HepG2 (cell line): Measurements from ENCODE around the gene GLCE. TPM values are rescaled to one million over a fixed set of nuclear protein-coding genes. Genes with fewer than 3 reads are reported as not detected.

ENCODE experiments used
- ATAC-seq: fragments of 200-7000 bp; cut with Tn5 transposase; 3 replicates; pipeline ENCODE4 v1.9.1; 2020; ENCODE audit warnings: mild to moderate bottlenecking, moderate library complexity
- BruUV-seq: library from RNA; stranded (reverse); fragments of 400-500 nt; replicated peaks from 2 replicates; lab custom pipeline; 2021; lab: Mats Ljungman, UMichigan
- CTCF ChIA-PET: fragments of 300-600 bp; formaldehyde crosslinking; extraction: SDS; loops from one replicate; lab custom pipeline; 2021; ENCODE audit warnings: low total read pairs, inconsistent platforms, low intra/inter-chr PET ratio; lab: Yijun Ruan, JAX
- POLR2A ChIA-PET: fragments of 350-600 bp; sonication (Branson Sonifier 250); formaldehyde crosslinking; loops from one replicate; lab custom pipeline; 2020; ENCODE audit warnings: antibody characterized with exemption, inconsistent platforms; lab: Yijun Ruan, JAX
- DNase-seq: peaks from one replicate; pipeline ENCODE4 v3.0.0-alpha.2; 2015; ENCODE audit warnings: low spot score
- FAIRE-seq: peaks from 3 replicates; lab custom pipeline; 2011; peaks lifted over from hg19 to GRCh38; lab: Jason Lieb, UNC
- H2AFZ ChIP-seq: one replicate; pipeline ENCODE4 v1.6.1; 2011; ENCODE audit warnings: low read length, inconsistent platforms
- H3K27ac ChIP-seq: fragments of 300-600 bp; 3 replicates; pipeline ENCODE4 v1.8.0; 2011; ENCODE audit warnings: mixed run types, mild to moderate bottlenecking, mixed read lengths, low read length, inconsistent platforms; ENCODE audit not compliant: insufficient read depth; ENCODE audit errors: extremely low read length
- H3K27me3 ChIP-seq, 2 experiments: fragments of 200-600 bp in 1 of 2; 2 replicates in 1 of 2; 3 replicates in 1 of 2; pipeline versions ENCODE4 v1.6.0 to v1.8.0; 2011; ENCODE audit warnings: low read length in 2 of 2, mild to moderate bottlenecking in 2 of 2, moderate library complexity in 2 of 2, inconsistent platforms in 1 of 2; ENCODE audit not compliant: insufficient read depth in 2 of 2, control insufficient read depth in 1 of 2
- H3K36me3 ChIP-seq, 2 experiments: fragments of 200-600 bp in 1 of 2; replicated peaks in 1 of 2; 2 replicates in 1 of 2; 3 replicates in 1 of 2; pipeline versions ENCODE4 v1.5.1 to v1.8.0; 2011; ENCODE audit warnings: low read length in 2 of 2, inconsistent platforms in 1 of 2; ENCODE audit not compliant: insufficient read depth in 2 of 2, control insufficient read depth in 1 of 2
- H3K4me1 ChIP-seq: 2 replicates; pipeline ENCODE4 v1.5.1; 2012; ENCODE audit warnings: low read length, inconsistent platforms; ENCODE audit not compliant: insufficient read depth
- H3K4me2 ChIP-seq: 2 replicates; pipeline ENCODE4 v1.6.0; 2011; ENCODE audit warnings: low read depth, low read length, inconsistent platforms
- H3K4me3 ChIP-seq, 3 experiments: fragments of 200-600 bp in 1 of 3; sonication (generic), shearing (Covaris generic) in 1 of 3; replicated peaks in 1 of 3; 2 replicates each; pipeline ENCODE4 v1.5.1; 2011 to 2016; ENCODE audit warnings: low read length in 3 of 3, inconsistent platforms in 2 of 3, low read depth in 2 of 3, mild to moderate bottlenecking in 2 of 3, control low read depth in 1 of 3, mixed read lengths in 1 of 3; ENCODE audit not compliant: insufficient read depth in 1 of 3
- H3K79me2 ChIP-seq: one replicate; pipeline ENCODE4 v1.6.1; 2011; ENCODE audit warnings: low read length, inconsistent platforms; ENCODE audit not compliant: insufficient read depth
- H3K9ac ChIP-seq: 2 replicates; pipeline ENCODE4 v1.6.0; 2011; ENCODE audit warnings: mild to moderate bottlenecking, low read depth, low read length, inconsistent platforms; ENCODE audit not compliant: insufficient read depth
- H3K9me3 ChIP-seq: 2 replicates; pipeline ENCODE4 v1.5.1; 2012; ENCODE audit warnings: mild to moderate bottlenecking, low read length
- H4K20me1 ChIP-seq: 2 replicates; pipeline ENCODE4 v1.6.0; 2011; ENCODE audit warnings: inconsistent platforms, mild to moderate bottlenecking, low read length, moderate library complexity; ENCODE audit not compliant: insufficient read depth
- CBX1 ChIP-seq: IDR thresholded peaks from one replicate; pipeline ENCODE4 v1.6.1; 2016; ENCODE audit warnings: antibody characterized with exemption, low read depth
- CEBPG ChIP-seq: IDR thresholded peaks from 2 replicates; pipeline ENCODE4 v1.6.1; 2016
- KLF16 ChIP-seq, 2 experiments: sonication (generic) in 1 of 2; formaldehyde crosslinking in 1 of 2; IDR thresholded peaks; 2 replicates each; pipeline versions ENCODE4 v1.6.1 to v1.8.0; 2016 to 2023; ENCODE audit warnings: missing genetic modification reagents in 2 of 2, missing compliant biosample characterization in 1 of 2
- MAFF ChIP-seq: IDR thresholded peaks from 2 replicates; pipeline ENCODE4 v1.6.1; 2011; ENCODE audit warnings: low read depth, low read length, improper control_type of control experiment
- MAFK ChIP-seq, 2 experiments: IDR thresholded peaks in 1 of 2; conservative IDR thresholded peaks in 1 of 2; 2 replicates each; pipeline ENCODE4 v1.6.1; 2011; ENCODE audit warnings: improper control_type of control experiment in 2 of 2, low read length in 2 of 2
- MED13 ChIP-seq: sonication (generic); formaldehyde crosslinking; IDR thresholded peaks from 2 replicates; pipeline ENCODE4 v1.5.0; 2020; ENCODE audit warnings: missing genetic modification reagents
- MXD4 ChIP-seq: IDR thresholded peaks from 2 replicates; pipeline ENCODE4 v1.6.1; 2016; ENCODE audit warnings: mild to moderate bottlenecking, missing biosample characterization, missing genetic modification reagents
- TCF7L2 ChIP-seq: IDR thresholded peaks from 2 replicates; pipeline ENCODE4 v1.6.1; 2011; ENCODE audit warnings: mild to moderate bottlenecking, low read depth, low read length, moderate library complexity
- WGBS: methylation state at CpG from one replicate; pipeline ENCODE4 v1.1.6; 2017; ENCODE audit warnings: low lambda C conversion rate; 5-methylcytosine and 5-hydroxymethylcytosine counted together
- in situ Hi-C: cut with HindIII; loops from 2 replicates; pipeline ENCODE4 v1.10.0; 2017; ENCODE audit warnings: low pct_unique_long_range_greater_than_20kb; ENCODE audit not compliant: extremely low pct_ligation_motif_present
- intact Hi-C: fragments of 100-400 bp; cut with micrococcal nuclease; formaldehyde crosslinking; loops from one replicate; pipeline ENCODE4 v1.10.0; 2022; ENCODE audit not compliant: unreplicated experiment
- polyA plus RNA-seq, 8 experiments: library from polyadenylated mRNA; depleted of rRNA in 3 of 8; stranded (reverse) in 7 of 8; unstranded in 1 of 8; fragments of >200 nt; fragmentation: Illumina TruSeq in 4 of 8; extraction: Trizol in 4 of 8; gene quantifications; 2 replicates each; pipeline versions ENCODE4 v1.2.1 to v1.2.3, GENCODE V29; 2011 to 2016; ENCODE audit warnings: low read depth in 4 of 8, missing spikeins in 1 of 8, mixed read lengths in 1 of 8; ENCODE audit not compliant: insufficient read depth in 1 of 8
- total RNA-seq, 5 experiments: library from RNA; depleted of rRNA; stranded (reverse); fragments of >200 nt; fragmentation: Illumina TruSeq; extraction: Trizol; gene quantifications; 2 replicates each; pipeline ENCODE4 v1.2.3, GENCODE V29; 2016; ENCODE audit warnings: low read depth in 1 of 5

Gene GLCE
- total and polyA plus RNA-seq, 2 of the 13 experiments (the other 11 are each of a cell fraction or from before 2014, with no cell fraction given): 12.9 to 23.4 TPM

DNA sequence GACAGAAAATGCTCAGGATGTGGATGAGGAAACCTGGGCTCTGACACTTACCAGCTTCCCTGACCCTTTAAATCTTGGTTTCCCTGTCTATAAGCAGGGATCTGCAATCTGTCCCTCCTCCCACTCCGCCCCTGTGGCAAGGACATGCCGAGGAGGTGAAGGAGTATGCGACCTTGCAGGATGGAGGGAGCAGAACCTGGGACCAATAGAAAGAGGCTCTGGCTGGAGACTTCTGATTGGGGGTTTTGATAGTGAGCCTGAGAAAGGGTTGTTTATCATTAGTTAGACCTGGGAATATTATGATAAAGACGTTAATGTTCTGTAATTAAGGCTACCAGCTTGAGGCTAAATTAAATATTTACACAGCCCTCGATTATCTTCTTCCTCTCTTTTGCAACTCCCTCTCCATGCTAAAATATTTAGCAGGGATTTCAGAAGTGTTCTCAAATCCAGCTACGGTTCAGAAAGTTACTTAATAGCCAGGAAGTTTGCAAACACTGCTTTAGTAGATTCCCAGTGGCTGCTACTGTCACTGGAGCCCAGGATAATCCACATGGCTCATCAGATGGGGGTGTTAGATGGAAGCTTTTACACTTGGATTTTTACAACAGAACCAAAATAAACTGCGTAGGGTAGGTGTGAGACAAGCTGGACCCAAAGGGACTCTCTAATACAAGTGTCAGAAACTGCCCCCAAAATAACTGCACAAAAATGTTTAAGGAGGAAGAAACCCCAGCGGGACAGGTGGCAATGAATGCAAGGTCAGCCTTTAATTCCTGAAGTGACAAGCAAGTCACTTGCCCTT is 129.1 kb downstream of the GLCE start:
- no peak for TF ChIP-seq CBX1
- TF ChIP-seq KLF16 (CRISPR knock-in tag; IDR thresholded peaks at IDR 0.05): no peak
- TF ChIP-seq MAFF: 0 out of 2 replicates have a peak, but pooled peaks have one; percentile 19
- no peak for TF ChIP-seq TCF7L2
- TF ChIP-seq MED13: no peak
- TF ChIP-seq CEBPG: 0 out of 2 replicates have a peak, but pooled peaks have one; percentile 12
- TF ChIP-seq MAFK (conservative IDR thresholded peaks at IDR 0.05 in 1 of 2, IDR thresholded peaks at IDR 0.05 in 1 of 2; ENCODE audit: low read length in 2 of 2): peak in 1 of 2 experiments; percentile 46; a peak in 2 of 4 replicates
- TF ChIP-seq MXD4 (CRISPR knock-in tag): no peak
- Histone ChIP-seq H3K27me3 (peaks cover 0 to 21% of the 10 kb centered on the region in 2 experiments; a peak in 3 of 5 replicates), H3K9me3 (no peaks in the 10 kb centered on the region), H2AFZ (no peak overlapping the region), H3K4me2 (no peak overlapping the region), H3K9ac (no peak overlapping the region), H3K79me2 (no peaks in the 10 kb centered on the region), H3K27ac (no peak overlapping the region), H3K4me1 (peaks cover 21% of the 10 kb centered on the region), H4K20me1 (peaks cover 3% of the 10 kb centered on the region; the same call in 1 of the 2 replicates), H3K36me3 (no peaks in the 10 kb centered on the region), H3K4me3 (no peak overlapping the region)
- 6% methylated on average over 8 of the region's 8 CpGs for WGBS
- no TSS peak for BruUV-seq
- intact Hi-C loops (no loop called here), in situ Hi-C loops (no loop called here)
- ATAC-seq: peak; percentile 61; the same call in 2 of the 3 replicates
- CTCF ChIA-PET: no interaction called here
- POLR2A ChIA-PET: interaction anchor here (0.5 to 1.1 kb wide), 2 partner anchors 12 to 14 kb away, joined by 3 read pairs; no protein-coding TSS in a partner anchor
- peak; percentile 18 for FAIRE-seq
- no peak for DNase-seq
